HG02938 (cell line): ENCODE measurements around the gene KMO.

Experiments
- ATAC-seq: cut with Tn5 transposase; IDR thresholded peaks from one replicate; pipeline ENCODE4 v1.9.1; 2021; ENCODE audit warnings: mild to moderate bottlenecking, moderate library complexity; ENCODE audit not compliant: unreplicated experiment

The KMO gene

DNA sequence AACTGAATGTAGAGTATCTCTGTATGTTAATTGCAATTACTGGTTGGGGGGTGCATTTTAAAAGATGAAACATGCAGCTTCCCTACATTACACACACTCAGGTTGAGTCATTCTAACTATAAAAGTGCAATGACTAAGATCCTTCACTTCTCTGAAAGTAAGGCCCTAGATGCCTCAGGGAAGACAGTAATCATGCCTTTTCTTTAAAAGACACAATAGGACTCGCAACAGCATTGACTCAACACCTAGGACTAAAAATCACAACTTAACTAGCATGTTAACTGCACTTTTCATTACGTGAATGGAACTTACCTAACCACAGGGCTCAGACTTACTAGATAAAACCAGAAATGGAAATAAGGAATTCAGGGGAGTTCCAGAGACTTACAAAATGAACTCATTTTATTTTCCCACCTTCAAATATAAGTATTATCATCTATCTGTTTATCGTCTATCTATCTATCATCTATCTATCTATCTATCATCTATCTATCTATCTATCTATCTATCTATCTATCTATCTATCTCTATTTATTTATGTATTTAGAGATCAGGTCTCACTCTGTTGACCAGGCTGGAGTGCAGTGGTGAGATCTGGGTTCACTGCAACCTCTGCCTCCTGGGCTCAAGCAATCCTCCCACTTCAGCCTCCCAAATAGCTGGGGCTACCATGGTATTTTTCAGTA is 60.2 kb downstream of the KMO start:
- peak; percentile 81 for ATAC-seq

- no peak for ATAC-seq
Observed at GRCh38 chr1:241593186-241593585, 61.0 kb downstream of the KMO start.

GRCh38 chr1:241596633-241597032 is 64.5 kb downstream of the KMO start:
- ATAC-seq, result no peak

GRCh38 chr1:241598249-241598648 is 66.1 kb downstream of the KMO start:
- ATAC-seq, result no peak

DNA sequence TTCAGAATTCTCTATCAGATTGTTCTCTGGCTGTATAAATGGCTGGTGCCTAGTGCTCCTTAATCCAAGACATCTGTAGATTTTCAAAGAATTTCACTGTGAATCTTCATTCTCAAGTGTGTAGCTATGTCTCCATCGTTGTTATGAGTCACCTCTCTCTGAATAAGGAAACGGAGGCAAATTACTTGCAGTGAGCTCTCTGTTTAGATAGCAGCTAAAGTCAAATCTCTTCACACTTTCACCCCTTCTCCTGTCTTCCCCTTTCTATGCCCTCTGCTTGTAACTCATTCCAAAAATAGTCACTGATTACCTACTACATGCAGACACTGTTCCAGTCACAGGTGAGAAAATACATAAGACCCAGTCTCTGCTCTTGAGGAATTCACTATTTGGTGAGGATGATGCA is 68.3 kb downstream of the KMO start:
- peak; percentile 83 for ATAC-seq

DNA sequence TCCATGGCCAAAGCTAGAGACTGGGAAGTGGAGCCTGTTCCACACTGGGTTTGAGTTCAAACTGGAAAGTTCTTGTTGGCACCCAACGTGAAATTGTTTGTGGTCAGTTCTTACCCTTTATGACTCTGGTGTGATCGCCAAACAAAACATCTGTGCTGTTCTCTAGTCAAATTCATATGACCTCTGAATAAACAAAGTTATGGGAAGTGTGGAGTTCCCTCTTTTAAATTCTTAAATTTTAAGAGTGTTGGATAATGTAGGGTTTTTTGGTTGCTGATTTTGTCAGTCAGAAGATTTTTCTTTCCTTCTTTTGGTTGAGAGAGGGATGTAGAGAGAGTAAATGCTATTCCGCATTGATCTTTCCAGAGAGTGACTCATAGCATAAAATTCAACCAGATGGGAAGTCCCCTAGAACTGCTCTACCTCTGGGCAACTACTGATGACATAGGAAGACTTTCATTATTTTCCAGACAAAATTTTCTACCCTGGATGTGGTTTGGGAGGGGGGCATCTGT is 71.6 kb downstream of the KMO start:
- ATAC-seq, result no peak

DNA sequence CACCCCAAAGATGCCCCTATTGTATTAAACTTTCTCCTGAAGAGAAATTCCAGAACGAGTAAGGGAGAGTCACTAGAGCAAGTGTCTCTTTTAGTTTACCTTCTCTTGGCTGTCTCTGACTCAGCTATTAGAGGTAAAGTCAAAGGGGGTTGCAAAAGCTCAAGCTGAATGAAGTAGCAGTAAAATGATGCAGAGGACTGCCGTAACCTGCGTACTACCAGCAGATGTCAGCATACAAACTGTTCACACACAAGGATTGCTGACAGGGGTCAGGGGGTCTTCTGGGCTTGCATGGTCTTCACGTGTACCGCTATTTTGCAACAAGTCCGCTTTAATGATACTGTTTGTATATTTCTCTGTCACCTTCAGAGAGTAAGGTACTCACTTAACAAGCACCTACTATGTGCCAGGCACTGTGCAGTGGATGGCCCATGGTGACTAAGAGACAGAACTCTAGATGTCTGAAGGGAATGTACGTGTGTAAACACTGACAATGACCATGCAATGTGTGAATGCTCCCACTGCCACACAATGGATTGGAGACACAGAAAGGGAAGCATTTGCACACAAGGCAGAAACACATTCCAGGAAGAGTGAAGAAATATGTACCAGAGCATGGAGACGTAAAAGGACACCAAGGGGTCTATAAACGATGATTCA is 73.1 kb downstream of the KMO start:
- no peak for ATAC-seq

DNA sequence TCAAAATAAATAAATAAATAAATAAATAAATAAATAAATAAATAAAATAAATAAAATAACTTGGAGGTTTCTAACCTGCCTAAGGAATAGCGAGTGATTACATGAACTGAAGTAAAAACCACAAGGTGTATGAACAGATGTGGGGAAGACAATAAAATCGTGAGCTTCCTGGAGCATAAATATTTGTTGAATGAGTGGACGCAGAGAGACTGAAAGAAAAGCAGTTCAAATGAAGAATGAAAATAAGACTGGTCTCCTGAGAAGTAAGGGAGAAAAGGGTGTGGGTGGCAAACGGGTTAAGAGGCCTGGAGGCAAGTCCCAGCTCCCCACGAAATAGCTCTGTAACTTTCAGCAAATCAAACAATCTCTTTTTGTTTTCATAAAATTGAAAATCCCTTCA is 74.4 kb downstream of the KMO start:
- ATAC-seq, result no peak

DNA sequence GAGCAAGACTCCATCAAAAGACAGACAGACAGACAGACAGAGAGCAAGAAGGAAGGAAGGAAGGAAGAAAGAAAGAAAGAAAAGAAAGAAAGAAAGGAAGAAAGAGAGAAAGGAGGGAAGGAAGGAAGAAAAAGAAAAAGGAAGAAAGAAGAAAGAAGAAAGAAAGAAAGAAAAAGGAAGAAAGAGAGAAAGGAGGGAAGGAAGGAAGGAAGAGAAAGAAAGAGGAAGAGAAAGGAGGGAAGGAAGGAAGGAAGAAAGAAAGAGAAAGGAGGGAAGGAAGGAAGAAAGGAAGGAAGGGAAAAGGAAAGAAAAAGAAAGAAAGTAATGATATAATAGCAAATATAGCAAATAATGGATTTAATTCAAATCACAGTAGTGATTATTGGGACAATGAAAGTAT is 75.3 kb downstream of the KMO start:
- no peak for ATAC-seq

GRCh38 chr1:241608379-241609033 is 76.3 kb downstream of the KMO start:
- no peak for ATAC-seq

DNA sequence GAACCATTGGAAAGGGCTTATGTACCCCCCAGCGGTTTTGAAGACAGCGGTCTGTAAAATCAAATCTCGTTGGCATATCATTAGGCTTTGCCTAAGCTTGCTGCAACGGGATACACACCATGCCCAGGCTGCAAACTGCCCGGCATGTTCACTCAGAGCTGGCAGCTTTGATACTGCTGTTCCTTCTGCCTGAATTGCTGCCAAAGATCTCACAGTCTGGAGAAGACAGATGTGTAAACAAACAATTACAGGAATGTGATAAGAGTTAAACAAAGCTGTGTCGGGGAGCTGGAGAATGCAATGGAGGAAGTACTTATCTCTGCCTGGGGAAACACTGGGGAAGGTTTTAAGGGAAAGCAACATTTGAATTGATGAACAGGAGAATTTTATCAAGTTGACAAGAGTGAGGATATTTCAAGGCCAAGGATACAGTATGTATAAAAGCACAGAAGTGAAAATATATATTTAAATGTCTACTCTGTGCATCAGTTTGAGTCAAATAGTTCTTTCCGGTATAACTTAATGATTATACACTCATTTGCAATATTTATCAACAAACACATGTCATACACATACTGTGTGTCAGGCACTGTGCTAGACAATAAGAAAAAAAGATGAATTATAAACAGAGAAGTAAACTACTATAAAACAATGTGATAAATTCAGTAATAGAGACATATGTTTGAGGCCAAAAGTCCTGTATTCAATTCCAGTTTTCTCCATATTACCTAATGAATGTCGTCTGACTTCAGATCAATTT is 78.1 kb downstream of the KMO start:
- no peak for ATAC-seq

GRCh38 chr1:241611063-241611462 is 78.9 kb downstream of the KMO start:
- peak; percentile 91 for ATAC-seq

- no peak for ATAC-seq
Observed at GRCh38 chr1:241611736-241612135, 79.6 kb downstream of the KMO start.

GRCh38 chr1:241612533-241613477 is 80.6 kb downstream of the KMO start:
- ATAC-seq, result no peak

GRCh38 chr1:241614144-241614543 is 82.0 kb downstream of the KMO start:
- no peak for ATAC-seq

DNA sequence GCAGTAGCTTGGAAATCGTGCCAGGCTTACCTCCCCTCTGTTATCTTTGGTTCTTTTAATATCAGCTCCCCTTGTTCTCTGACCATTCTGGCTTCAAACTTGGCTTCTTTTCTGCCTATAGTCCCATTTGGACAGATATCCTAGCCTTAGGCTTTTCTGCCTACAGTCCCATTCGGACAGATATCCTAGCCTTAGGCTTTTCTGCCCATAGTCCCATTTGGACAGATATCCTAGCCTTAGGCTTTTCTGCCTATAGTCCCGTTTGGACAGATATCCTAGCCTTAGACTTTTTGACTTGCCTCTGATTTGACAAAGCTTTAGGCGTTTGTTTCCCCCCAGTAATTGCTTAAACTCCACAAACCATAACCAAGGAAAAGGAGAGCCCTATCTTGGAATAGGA is 82.4 kb downstream of the KMO start:
- ATAC-seq, result no peak

DNA sequence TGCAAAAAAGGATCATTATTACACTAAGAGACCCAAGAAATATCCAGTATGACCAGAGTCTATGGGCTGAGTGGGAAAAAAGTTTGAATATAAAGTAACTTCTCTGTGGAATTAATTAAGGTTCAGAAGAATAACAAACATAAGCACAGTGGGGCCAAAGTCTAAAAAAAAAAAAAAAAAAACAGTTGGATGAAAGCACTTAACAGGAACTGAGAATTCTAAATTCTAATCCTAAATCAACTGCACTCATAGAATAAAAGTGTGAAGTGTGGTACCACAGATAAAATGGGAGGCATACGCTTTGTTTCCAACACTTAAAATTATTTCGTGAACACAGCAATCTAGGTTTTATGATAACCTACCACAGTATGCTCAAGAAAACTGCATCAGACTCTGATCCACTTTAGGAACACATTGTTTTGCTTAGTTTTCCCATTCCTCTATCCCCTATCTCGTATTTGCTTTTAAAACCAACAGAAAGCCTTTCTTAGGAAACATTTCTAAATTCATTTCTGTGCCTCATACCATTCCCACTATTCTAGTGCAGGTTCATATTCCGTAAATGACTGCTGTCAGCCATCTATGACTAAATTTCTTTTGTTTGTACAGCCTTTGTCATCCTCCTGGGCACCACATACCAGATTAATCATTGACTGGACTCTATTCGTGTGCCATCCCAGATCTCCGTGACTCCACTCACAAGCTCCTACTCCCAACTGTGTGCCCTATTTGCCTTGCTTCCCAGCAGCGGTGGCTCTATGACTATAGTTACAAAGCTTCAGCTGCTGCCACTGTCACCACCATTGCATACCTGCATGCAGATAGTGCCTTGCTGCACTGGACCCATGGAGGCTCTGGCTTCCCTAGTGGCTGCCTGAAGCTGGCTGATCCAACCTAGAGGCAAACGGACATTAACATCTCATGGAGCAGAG is 83.1 kb downstream of the KMO start:
- ATAC-seq, result no peak

- ATAC-seq, result no peak
Observed at GRCh38 chr1:241617426-241617825, 85.2 kb downstream of the KMO start.

- ATAC-seq, result no peak
Observed at GRCh38 chr1:241622669-241623068, 90.5 kb downstream of the KMO start.
